ENCODE data around the gene FLNB.
"Not testable (repeated sequence)": the region's sequence is repeated elsewhere in the genome, so short reads cannot be mapped to it uniquely, and the experiment has no call there.

FLNB gene

DNA sequence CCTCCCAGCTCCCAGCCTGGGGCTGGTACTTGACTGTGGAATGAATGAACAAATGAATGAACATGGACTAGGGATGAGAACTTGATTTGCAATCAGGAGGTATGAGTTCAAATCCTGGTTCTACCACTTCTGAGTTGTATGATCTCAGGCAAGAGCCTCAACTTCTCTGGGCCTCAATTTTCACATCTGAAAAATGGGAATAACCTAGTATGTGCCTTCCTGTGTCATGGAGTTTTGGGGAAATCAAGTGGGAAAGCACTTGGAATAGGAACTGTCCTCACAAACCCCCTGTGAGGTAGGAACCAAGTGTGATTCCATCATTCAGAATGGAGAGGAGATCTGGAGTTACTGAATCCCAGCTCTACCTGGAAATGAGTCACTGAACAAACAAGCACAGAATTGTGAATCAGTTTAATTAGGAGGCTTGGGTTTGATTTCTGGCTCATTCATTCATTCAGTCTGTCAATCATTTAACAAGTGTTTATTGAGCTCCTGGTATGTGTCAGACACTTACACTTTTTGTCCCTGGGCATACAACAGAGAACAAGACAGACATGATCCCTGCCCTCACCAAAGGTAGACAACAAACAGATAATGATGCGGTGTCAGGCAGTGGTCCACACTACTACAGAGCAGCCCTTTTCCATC is 172.8 kb downstream of the FLNB start:
- DNase-seq (ENCODE audit: low read depth in 3 of 3): no peak

- DNase-seq (ENCODE audit: low read depth in 3 of 3): no peak
Observed at GRCh38 chr3:58183221-58183620, 175.0 kb downstream of the FLNB start.

DNA sequence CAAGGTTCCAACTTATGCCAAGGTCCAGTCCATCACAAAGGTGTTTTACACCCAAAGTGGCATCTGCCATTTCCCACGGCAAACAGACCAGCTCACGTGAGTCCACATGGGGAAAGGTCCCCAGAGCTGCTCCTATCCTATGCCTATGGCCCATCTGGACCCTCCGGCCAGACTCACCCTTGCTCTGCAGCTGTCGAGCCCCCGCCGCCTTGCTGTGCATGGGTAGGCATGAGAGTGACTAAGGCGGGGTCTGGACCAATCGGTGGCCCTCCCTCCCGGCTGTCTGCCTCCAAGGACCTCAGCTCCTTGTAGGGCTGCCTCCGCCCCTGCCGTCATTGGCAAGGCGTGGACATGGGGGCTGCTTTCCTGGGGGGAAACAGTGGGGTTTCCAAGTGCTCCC is 175.7 kb downstream of the FLNB start:
- no peak for DNase-seq (ENCODE audit: low read depth in 3 of 3)

DNA sequence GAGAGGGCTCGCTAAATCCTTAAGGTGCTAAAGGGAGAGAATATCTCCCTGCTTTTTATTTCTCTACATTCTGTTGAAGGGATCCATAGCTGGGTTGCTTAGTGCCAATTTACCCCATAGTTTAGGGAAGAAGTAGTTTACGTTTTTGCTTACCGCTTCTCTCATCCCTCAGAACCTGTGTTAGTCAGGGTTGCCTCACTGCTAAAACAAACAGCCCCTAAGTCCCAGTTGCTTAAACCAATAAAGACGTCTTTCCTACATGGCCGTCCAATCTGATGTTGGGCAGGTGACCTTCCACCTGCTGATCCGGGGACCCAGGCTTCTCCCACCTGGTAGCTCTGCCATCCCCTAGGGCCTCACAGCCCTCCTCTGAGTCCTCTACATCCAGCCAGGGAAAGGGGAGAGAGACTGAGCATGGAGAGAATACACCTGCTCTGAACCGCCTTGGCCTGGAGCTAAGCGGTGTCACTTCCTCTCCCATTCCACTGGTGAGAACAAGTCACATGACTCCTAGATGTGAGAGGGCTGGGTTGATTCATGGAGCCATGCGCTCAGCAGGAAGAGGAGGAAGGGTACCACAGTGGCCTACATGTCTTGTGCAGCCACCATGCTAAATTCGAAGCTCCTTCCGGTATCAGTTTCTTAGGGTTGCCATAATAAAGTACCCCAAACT is 176.2 kb downstream of the FLNB start:
- no peak for DNase-seq (ENCODE audit: low read depth in 3 of 3)

DNA sequence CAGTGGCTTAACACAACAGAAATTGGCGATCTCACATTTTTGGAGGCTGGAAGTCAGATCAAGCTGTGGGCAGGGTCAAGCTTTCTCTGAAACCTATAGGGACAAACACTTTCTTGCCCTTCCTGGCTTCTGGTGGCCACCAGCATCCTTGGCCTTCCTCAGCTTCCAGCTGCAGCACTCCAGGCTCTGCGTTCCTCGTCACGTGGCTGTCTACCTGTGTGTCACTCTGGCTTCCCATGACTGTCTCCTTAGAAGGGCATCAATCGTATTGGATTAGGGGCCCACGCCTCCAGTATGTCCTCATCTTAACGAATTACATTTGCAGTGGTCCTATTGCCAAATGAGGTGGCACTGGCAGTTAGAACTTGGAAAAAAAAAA is 176.7 kb downstream of the FLNB start:
- no peak for DNase-seq (ENCODE audit: low read depth in 3 of 3)

GRCh38 chr3:58188173-58188564 is 179.9 kb downstream of the FLNB start:
- DNase-seq (ENCODE audit: low read depth in 3 of 3): no peak

DNA sequence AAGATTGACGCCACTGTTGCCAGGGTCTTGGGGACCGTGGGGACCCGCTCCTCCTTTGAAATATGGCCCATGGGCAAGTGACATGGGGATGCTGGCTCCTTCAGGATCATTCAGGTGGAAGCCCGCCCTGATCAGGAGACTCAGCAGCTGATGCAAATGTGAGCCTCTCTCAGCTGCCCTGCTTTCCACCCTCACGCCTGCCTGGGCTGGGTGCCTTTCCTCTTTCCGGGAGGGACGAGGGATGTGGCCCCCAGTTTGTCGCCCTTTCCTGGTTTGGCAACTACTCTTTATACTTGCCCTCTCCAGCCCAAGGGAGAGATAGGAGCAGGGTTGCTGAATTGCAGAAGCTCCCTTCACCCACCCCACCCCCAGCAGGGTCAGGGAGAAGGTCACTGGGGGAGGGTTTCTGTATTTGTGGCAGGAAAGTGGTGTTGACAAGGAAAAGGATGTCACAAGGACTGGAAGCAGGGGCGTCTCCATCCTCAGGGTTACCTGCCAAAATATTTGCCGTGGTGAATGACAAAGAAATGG is 180.8 kb downstream of the FLNB start:
- no peak for DNase-seq (ENCODE audit: low read depth in 3 of 3)

DNA sequence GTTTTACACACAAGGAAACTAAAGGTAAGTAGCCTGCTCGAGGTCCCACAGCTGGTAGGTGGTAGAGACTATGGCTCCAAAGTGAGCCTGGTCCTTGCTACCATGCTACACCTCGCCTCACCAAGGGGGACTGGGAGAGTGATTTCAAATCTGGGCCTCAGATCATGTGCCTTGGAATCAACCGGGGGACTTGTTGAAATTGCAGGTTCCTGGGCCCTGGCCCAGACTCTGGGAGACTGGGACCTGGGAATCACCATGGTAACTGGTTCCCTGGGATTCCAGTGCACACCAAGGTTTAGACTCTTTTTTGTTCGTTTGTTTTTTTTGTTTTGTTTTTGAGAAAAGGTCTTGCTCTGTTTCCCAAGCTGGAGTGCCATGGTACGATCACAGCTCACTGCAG is 181.5 kb downstream of the FLNB start:
- DNase-seq (ENCODE audit: low read depth in 3 of 3): no peak

- DNase-seq (ENCODE audit: low read depth in 3 of 3): no peak
Observed at GRCh38 chr3:58190291-58190690, 182.1 kb downstream of the FLNB start.

- no peak for DNase-seq (ENCODE audit: low read depth in 3 of 3)
Observed at GRCh38 chr3:58190882-58191281, 182.7 kb downstream of the FLNB start.

GRCh38 chr3:58191361-58191991 is 183.3 kb downstream of the FLNB start:
- no peak for DNase-seq (ENCODE audit: low read depth in 3 of 3)

GRCh38 chr3:58192069-58192468 is 183.8 kb downstream of the FLNB start:
- DNase-seq (ENCODE audit: low read depth in 3 of 3): no peak

DNA sequence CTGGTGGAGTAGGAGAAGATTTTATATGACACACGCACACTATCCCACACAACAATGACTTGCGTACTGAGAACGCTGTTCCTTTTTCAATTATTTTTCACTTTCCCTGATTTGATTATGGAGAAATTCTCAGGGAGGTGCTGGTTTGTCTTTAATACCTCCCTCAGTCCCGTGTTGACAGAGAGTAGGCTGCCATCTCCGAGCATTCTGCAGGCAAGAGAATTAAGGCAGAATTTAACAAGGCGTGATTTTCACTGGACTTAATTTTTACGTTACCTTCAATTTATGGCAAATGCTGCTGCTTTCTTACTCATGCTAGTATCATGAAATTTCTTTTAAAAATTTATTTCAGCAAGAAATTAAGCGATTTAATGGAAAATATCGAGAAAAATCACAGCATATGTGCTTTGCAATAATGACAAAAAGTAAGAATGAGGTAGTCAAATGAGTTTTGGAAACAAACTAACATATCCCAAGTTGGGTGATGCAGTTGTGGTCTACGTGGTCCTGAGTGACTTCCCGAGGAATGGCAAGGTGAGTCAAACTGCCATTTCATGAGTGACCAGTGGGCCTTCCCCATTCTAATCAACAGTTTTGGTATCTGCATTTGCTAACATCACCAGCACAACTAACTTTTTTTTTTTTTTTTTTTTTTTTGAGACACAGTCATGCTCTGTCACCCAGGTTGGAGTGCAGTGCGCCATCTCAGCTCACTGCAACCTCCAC is 185.6 kb downstream of the FLNB start:
- no peak for DNase-seq (ENCODE audit: low read depth in 3 of 3)

- no peak for DNase-seq (ENCODE audit: low read depth in 3 of 3)
Observed at GRCh38 chr3:58197588-58197987, 189.4 kb downstream of the FLNB start.

GRCh38 chr3:58198362-58198761 is 190.1 kb downstream of the FLNB start:
- DNase-seq (ENCODE audit: low read depth in 3 of 3): no peak

GRCh38 chr3:58198804-58199203 is 190.6 kb downstream of the FLNB start:
- no peak for DNase-seq (ENCODE audit: low read depth in 3 of 3)

DNA sequence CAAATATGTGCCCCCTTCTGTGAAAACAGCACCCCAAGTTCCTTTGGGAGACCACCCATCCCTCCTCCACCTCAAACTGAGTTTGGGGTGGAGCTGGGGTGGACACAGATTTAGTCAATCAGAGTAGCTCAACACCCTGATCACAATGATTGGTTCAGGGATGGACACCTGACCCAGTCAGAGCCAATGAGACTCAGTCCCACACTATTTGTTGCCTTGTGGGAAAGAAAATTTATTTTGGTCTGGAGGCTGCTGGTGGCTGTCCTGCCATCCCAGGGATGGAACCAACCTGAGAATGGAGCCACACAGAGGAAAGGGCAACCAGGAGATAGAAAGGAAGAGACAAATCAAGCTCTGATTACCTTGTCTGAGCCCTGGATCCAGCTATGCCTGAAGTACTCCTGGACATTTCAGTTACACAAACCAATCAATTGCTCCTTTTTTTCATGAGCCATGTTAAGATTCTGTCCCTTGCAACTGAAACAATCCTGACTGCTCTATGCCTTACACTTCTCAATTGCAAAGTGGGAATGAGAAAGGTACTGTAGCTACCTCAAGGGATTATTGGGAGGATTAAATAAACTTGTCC is 192.0 kb downstream of the FLNB start:
- DNase-seq (ENCODE audit: low read depth in 3 of 3): no peak

DNA sequence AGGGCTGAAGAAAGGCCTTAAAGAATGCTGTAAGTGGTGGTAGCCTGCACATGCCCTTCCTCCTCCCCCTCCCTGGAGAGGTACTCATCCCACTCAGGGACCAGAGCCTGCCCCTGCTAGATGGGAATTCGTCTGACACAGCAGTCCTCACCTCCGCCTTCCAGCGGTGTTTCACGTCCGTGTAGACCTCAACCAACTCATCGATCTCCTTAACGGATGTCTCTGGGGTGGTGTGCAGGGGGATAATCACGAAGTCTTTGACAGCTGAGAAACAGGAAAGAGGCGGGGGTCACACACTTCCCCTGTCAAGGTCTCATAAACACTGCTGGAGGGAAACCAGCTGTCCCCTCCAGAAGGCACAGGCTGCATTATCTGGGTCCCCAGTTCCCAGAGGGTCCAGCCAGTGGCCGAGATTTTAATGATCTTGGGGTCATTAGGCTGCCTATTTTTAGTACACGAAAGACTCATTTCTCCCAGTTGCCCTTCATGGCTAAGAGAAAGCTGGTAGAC is 192.7 kb downstream of the FLNB start:
- no peak for DNase-seq (ENCODE audit: low read depth in 3 of 3)

GRCh38 chr3:58201451-58201850 is 193.2 kb downstream of the FLNB start:
- not testable (repeated sequence) for DNase-seq (ENCODE audit: low read depth in 3 of 3)

GRCh38 chr3:58202917-58203360 is 194.7 kb downstream of the FLNB start:
- no peak for DNase-seq (ENCODE audit: low read depth in 3 of 3)

DNA sequence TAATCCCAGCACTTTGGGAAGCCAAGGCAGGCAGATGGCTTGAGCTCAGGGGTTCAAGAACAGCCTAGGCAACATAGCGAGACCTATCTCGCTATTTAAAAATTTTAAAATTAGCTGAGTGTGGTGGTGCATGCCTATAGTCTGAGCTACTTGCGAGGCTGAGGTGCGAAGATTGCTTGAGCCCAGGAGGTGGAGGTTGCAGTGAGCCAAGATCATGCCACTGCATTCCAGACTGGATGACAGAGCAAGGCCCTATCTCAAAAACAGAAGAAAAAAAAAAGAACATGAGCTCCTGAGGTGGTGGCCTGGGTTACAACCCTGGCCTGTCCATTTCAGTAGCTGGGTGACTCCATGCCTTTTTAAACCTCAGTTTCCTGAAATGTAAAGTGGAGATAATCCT is 195.3 kb downstream of the FLNB start:
- DNase-seq (ENCODE audit: low read depth in 3 of 3): no peak

GRCh38 chr3:58204720-58205119 is 196.5 kb downstream of the FLNB start:
- no peak for DNase-seq (ENCODE audit: low read depth in 3 of 3)

Measured in stimulated activated CD4-positive, alpha-beta T cell treated with anti-CD3 and anti-CD28 coated beads, TNF-alpha, amount 100 ng/mL, for 4 hours (primary cell).